ENCODE measurements around the gene PCID2.

GRCh38 chr13:113145496-113145895 is 63.0 kb downstream of the PCID2 start:
- TF ChIP-seq, protein P1, sequence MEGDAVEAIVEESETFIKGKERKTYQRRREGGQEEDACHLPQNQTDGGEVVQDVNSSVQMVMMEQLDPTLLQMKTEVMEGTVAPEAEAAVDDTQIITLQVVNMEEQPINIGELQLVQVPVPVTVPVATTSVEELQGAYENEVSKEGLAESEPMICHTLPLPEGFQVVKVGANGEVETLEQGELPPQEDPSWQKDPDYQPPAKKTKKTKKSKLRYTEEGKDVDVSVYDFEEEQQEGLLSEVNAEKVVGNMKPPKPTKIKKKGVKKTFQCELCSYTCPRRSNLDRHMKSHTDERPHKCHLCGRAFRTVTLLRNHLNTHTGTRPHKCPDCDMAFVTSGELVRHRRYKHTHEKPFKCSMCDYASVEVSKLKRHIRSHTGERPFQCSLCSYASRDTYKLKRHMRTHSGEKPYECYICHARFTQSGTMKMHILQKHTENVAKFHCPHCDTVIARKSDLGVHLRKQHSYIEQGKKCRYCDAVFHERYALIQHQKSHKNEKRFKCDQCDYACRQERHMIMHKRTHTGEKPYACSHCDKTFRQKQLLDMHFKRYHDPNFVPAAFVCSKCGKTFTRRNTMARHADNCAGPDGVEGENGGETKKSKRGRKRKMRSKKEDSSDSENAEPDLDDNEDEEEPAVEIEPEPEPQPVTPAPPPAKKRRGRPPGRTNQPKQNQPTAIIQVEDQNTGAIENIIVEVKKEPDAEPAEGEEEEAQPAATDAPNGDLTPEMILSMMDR (conservative IDR thresholded peaks at IDR 0.05), result no peak
- no peak for TF ChIP-seq ZFX (IDR thresholded peaks at IDR 0.05)
